MG63 (cell line): ENCODE measurements around the gene MB. TPM values are rescaled to one million over a fixed set of nuclear protein-coding genes. Genes with fewer than 3 reads are reported as not detected.

Source experiments
- DNase-seq: peaks from one replicate; pipeline ENCODE4 v3.0.0-alpha.2; 2020
- H3K27me3 ChIP-seq: fragments of 250-450 bp; sonication (Bioruptor Pico); 2 replicates; pipeline ENCODE4 v1.5.1; 2020; ENCODE audit warnings: mild to moderate bottlenecking, moderate library complexity
- H3K36me3 ChIP-seq: fragments of 250-450 bp; sonication (Bioruptor Pico); 2 replicates; pipeline ENCODE4 v1.5.1; 2020; ENCODE audit warnings: mild to moderate bottlenecking, moderate library complexity
- H3K4me3 ChIP-seq: fragments of 250-450 bp; sonication (Bioruptor Pico); 2 replicates; pipeline ENCODE4 v1.5.1; 2020; ENCODE audit warnings: mild to moderate bottlenecking, moderate library complexity
- H3K9me3 ChIP-seq: fragments of 250-450 bp; sonication (Bioruptor Pico); 2 replicates; pipeline ENCODE4 v1.5.1; 2020; ENCODE audit warnings: mild to moderate bottlenecking, moderate library complexity
- total RNA-seq: library from RNA; depleted of rRNA; stranded (reverse); fragments of >200 nt; shearing (Covaris generic); gene quantifications from 2 replicates; pipeline ENCODE4 v1.2.3, GENCODE V29; 2014; ENCODE audit warnings: low replicate concordance

The MB gene
- total RNA-seq, 1 experiment from 2014 or later: 6.3 TPM

- Histone ChIP-seq H3K36me3 (no peaks in the 10 kb centered on the region), H3K27me3 (no peaks in the 10 kb centered on the region), H3K4me3 (no peak overlapping the region), H3K9me3 (no peaks in the 10 kb centered on the region)
- no peak for DNase-seq
Measured at GRCh38 chr22:35575116-35575748, 41.9 kb downstream of the MB start.

GRCh38 chr22:35572556-35572955 is 44.6 kb downstream of the MB start:
- Histone ChIP-seq H3K27me3 (no peaks in the 10 kb centered on the region), H3K9me3 (no peaks in the 10 kb centered on the region), H3K36me3 (no peaks in the 10 kb centered on the region), H3K4me3 (no peak overlapping the region)
- DNase-seq: no peak

- Histone ChIP-seq H3K9me3 (no peaks in the 10 kb centered on the region), H3K27me3 (no peaks in the 10 kb centered on the region), H3K36me3 (no peaks in the 10 kb centered on the region), H3K4me3 (no peak overlapping the region)
- DNase-seq: no peak
Measured at GRCh38 chr22:35570686-35571194, 46.4 kb downstream of the MB start.

- no peaks in the 10 kb centered on the region for H3K27me3 ChIP-seq
- H3K9me3 ChIP-seq: no peaks in the 10 kb centered on the region
- no peak overlapping the region for H3K4me3 ChIP-seq
- no peaks in the 10 kb centered on the region for H3K36me3 ChIP-seq
- no peak for DNase-seq
Measured at GRCh38 chr22:35569916-35570315, 47.2 kb downstream of the MB start.

GRCh38 chr22:35568751-35569739 is 48.1 kb downstream of the MB start:
- no peaks in the 10 kb centered on the region for H3K9me3 ChIP-seq
- no peak overlapping the region for H3K4me3 ChIP-seq
- H3K27me3 ChIP-seq: no peaks in the 10 kb centered on the region
- peak; percentile 74 for DNase-seq
- H3K36me3 ChIP-seq: no peaks in the 10 kb centered on the region

- no peak for DNase-seq
- Histone ChIP-seq H3K27me3 (no peaks in the 10 kb centered on the region), H3K36me3 (no peaks in the 10 kb centered on the region), H3K9me3 (no peaks in the 10 kb centered on the region), H3K4me3 (no peak overlapping the region)
Measured at GRCh38 chr22:35567351-35568141, 49.6 kb downstream of the MB start.

GRCh38 chr22:35564975-35565867 is 51.9 kb downstream of the MB start:
- Histone ChIP-seq H3K9me3 (no peaks in the 10 kb centered on the region), H3K36me3 (no peaks in the 10 kb centered on the region), H3K4me3 (no peak overlapping the region), H3K27me3 (no peaks in the 10 kb centered on the region)
- DNase-seq: peak; percentile 58

GRCh38 chr22:35563211-35563610 is 53.9 kb downstream of the MB start:
- Histone ChIP-seq H3K9me3 (peaks cover 3% of the 10 kb centered on the region; the same call in 1 of the 2 replicates), H3K4me3 (no peak overlapping the region), H3K27me3 (no peaks in the 10 kb centered on the region), H3K36me3 (no peaks in the 10 kb centered on the region)
- DNase-seq: no peak

- H3K4me3 ChIP-seq: no peak overlapping the region
- no peaks in the 10 kb centered on the region for H3K27me3 ChIP-seq
- H3K36me3 ChIP-seq: no peaks in the 10 kb centered on the region
- DNase-seq: peak; percentile 82
- H3K9me3 ChIP-seq: peaks cover 3% of the 10 kb centered on the region; the same call in 1 of the 2 replicates
Measured at GRCh38 chr22:35561796-35562526, 55.2 kb downstream of the MB start.

- Histone ChIP-seq H3K27me3 (no peaks in the 10 kb centered on the region), H3K9me3 (peaks cover 3% of the 10 kb centered on the region; the same call in 1 of the 2 replicates), H3K4me3 (no peak overlapping the region), H3K36me3 (no peaks in the 10 kb centered on the region)
- DNase-seq: no peak
Measured at GRCh38 chr22:35560824-35561223, 56.3 kb downstream of the MB start.

- Histone ChIP-seq H3K36me3 (no peaks in the 10 kb centered on the region), H3K4me3 (no peak overlapping the region), H3K9me3 (peaks cover 3% of the 10 kb centered on the region; the same call in 1 of the 2 replicates), H3K27me3 (no peaks in the 10 kb centered on the region)
- DNase-seq: no peak
Measured at GRCh38 chr22:35560366-35560765, 56.8 kb downstream of the MB start.

GRCh38 chr22:35559354-35560005 is 57.6 kb downstream of the MB start:
- no peak for DNase-seq
- Histone ChIP-seq H3K4me3 (no peak overlapping the region), H3K27me3 (no peaks in the 10 kb centered on the region), H3K36me3 (no peaks in the 10 kb centered on the region), H3K9me3 (peaks cover 3% of the 10 kb centered on the region; the same call in 1 of the 2 replicates)

- no peak overlapping the region for H3K4me3 ChIP-seq
- no peaks in the 10 kb centered on the region for H3K36me3 ChIP-seq
- H3K27me3 ChIP-seq: no peaks in the 10 kb centered on the region
- H3K9me3 ChIP-seq: peaks cover 3% of the 10 kb centered on the region; the same call in 1 of the 2 replicates
- no peak for DNase-seq
Measured at GRCh38 chr22:35558719-35559118, 58.4 kb downstream of the MB start.

GRCh38 chr22:35558031-35558430 is 59.1 kb downstream of the MB start:
- H3K9me3 ChIP-seq: peaks cover 3% of the 10 kb centered on the region; the same call in 1 of the 2 replicates
- no peaks in the 10 kb centered on the region for H3K36me3 ChIP-seq
- DNase-seq: no peak
- H3K27me3 ChIP-seq: no peaks in the 10 kb centered on the region
- H3K4me3 ChIP-seq: no peak overlapping the region
